GM18498 (cell line): ENCODE data around the gene COQ8A.

Experiments used
- ATAC-seq: cut with Tn5 transposase; IDR thresholded peaks from one replicate; pipeline ENCODE4 v1.9.1; 2021; ENCODE audit warnings: mild to moderate bottlenecking, moderate library complexity; ENCODE audit not compliant: unreplicated experiment

Gene COQ8A

GRCh38 chr1:227002531-227003049 is 62.5 kb downstream of the COQ8A start:
- no peak for ATAC-seq

- no peak for ATAC-seq
These were observed 63.1 kb downstream of the COQ8A start for GRCh38 chr1:227003165-227003564.

GRCh38 chr1:227004796-227005195 is 64.7 kb downstream of the COQ8A start:
- ATAC-seq, result no peak

GRCh38 chr1:227006226-227006796 is 66.2 kb downstream of the COQ8A start:
- ATAC-seq, result no peak

GRCh38 chr1:227009937-227010336 is 69.8 kb downstream of the COQ8A start:
- no peak for ATAC-seq

- no peak for ATAC-seq
These were observed 70.6 kb downstream of the COQ8A start for GRCh38 chr1:227010645-227011044.

GRCh38 chr1:227016990-227017389 is 76.9 kb downstream of the COQ8A start:
- ATAC-seq, result no peak

GRCh38 chr1:227032396-227032795 is 92.3 kb downstream of the COQ8A start:
- ATAC-seq, result no peak

- ATAC-seq, result no peak
These were observed 93.8 kb downstream of the COQ8A start for GRCh38 chr1:227033880-227034279.

- ATAC-seq, result no peak
These were observed 95.2 kb downstream of the COQ8A start for GRCh38 chr1:227035316-227035715.

GRCh38 chr1:227037121-227037520 is 97.0 kb downstream of the COQ8A start:
- ATAC-seq, result no peak
